Stomach (tissue), 4 donors: ENCODE data around the gene MCF2L.

Experiments used
- CTCF ChIP-seq, 7 experiments: fragments of 450-650 bp in 4 of 7; fragments of 200-600 bp in 3 of 7; sonication (generic) in 3 of 7; IDR thresholded peaks; one replicate each; pipeline ENCODE4 v1.5.1; 2016 to 2019; ENCODE audit warnings: antibody characterized with exemption in 7 of 7, control low read depth in 2 of 7, mild to moderate bottlenecking in 1 of 7
- EP300 ChIP-seq: sonication (generic); formaldehyde crosslinking; IDR thresholded peaks from one replicate; pipeline ENCODE4 v1.6.1; 2017; ENCODE audit warnings: antibody characterized with exemption
- POLR2A ChIP-seq, 4 donors: fragments of 450-650 bp; IDR thresholded peaks; one replicate each; pipeline ENCODE4 v1.6.1; 2016; ENCODE audit warnings: antibody characterized with exemption in 4 of 4, control low read depth in 2 of 4, mild to moderate bottlenecking in 1 of 4, moderate library complexity in 1 of 4
- POLR2AphosphoS5 ChIP-seq, 3 donors: sonication (generic); formaldehyde crosslinking; IDR thresholded peaks; one replicate each; pipeline ENCODE4 v1.6.1; 2016; ENCODE audit warnings: antibody characterized with exemption in 3 of 3

GRCh38 chr13:113106711-113107351 lies 137.8 kb downstream of the MCF2L start:
- TF ChIP-seq POLR2AphosphoS5 (IDR thresholded peaks at IDR 0.05) = no peak
- TF ChIP-seq CTCF (IDR thresholded peaks at IDR 0.05) = no peak
- TF ChIP-seq POLR2A (IDR thresholded peaks at IDR 0.05) = no peak
- TF ChIP-seq EP300 = no peak
